B cell (primary cell): ENCODE data around the gene TRIO.

Source experiments
- EZH2 ChIP-seq: IDR thresholded peaks from 2 replicates; pipeline ENCODE4 v1.6.1; 2012; ENCODE audit warnings: borderline replicate concordance, low read depth, mild to moderate bottlenecking, moderate library complexity, low read length; ENCODE audit not compliant: insufficient read depth, poor library complexity, severe bottlenecking
- TF ChIP-seq, protein P1 (sequence below): fragments of 200-600 bp; IDR thresholded peaks from one replicate; pipeline ENCODE4 v1.8.0; 2022; ENCODE audit warnings: antibody characterized with exemption, mild to moderate bottlenecking

DNA sequence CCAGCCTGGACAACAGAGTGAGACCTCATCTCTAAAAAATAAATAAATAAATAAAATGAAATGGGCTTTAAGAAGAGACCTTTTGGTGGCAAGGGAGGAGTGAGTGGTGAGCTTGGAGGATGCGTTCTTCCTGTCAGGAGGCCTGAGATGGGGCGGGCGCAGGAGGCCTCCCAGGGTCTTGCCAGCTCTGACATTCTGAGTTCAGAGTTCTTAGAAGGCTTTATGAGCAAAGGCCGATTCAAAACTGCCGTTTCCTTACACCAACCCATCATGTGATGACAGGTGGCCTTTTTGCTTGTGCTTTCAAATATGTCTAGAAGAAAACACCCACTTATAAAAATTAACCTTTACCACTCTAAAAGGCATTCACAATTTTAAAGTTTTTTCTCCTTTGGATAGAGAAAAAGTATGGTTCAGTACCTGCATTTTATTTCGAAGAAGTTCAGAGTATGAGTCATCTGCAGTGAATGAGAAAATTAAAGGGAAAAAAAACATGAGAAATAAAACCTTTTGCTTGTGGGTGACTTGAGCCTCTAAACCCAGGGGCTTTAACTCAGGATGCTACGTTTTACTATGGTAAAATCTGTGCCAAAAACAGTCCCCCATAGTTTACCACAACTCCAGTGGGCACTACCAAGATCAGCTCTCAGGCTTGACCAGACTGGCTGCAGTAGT lies 281.0 kb downstream of the TRIO start:
- TF ChIP-seq, protein P1, sequence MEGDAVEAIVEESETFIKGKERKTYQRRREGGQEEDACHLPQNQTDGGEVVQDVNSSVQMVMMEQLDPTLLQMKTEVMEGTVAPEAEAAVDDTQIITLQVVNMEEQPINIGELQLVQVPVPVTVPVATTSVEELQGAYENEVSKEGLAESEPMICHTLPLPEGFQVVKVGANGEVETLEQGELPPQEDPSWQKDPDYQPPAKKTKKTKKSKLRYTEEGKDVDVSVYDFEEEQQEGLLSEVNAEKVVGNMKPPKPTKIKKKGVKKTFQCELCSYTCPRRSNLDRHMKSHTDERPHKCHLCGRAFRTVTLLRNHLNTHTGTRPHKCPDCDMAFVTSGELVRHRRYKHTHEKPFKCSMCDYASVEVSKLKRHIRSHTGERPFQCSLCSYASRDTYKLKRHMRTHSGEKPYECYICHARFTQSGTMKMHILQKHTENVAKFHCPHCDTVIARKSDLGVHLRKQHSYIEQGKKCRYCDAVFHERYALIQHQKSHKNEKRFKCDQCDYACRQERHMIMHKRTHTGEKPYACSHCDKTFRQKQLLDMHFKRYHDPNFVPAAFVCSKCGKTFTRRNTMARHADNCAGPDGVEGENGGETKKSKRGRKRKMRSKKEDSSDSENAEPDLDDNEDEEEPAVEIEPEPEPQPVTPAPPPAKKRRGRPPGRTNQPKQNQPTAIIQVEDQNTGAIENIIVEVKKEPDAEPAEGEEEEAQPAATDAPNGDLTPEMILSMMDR = no peak
- no peak for TF ChIP-seq EZH2
